Activated B cell treated with CpG ODN at 0.5 μM for 24 hours (primary cell): Measurements from ENCODE around the gene PTH1R. TPM values are rescaled to one million over a fixed set of nuclear protein-coding genes. Genes with fewer than 3 reads are reported as not detected.

Source experiments
- ATAC-seq: fragments of 200-7000 bp; cut with Tn5 transposase; one replicate; pipeline ENCODE4 v1.10.0; 2021; ENCODE audit warnings: low read depth, mild to moderate bottlenecking, moderate library complexity
- CTCF ChIA-PET: fragments of 350-600 bp; sonication (Branson Sonifier 250); formaldehyde crosslinking; loops from one replicate; lab custom pipeline; 2021; ENCODE audit warnings: antibody characterized with exemption; lab: Charles Lee
- POLR2A ChIA-PET: fragments of 350-600 bp; sonication (Branson Sonifier 250); formaldehyde crosslinking; loops from one replicate; lab custom pipeline; 2021; ENCODE audit warnings: antibody characterized with exemption; lab: Charles Lee
- DNase-seq: peaks from one replicate; pipeline ENCODE4 v3.0.0; 2022
- H3K27ac Mint-ChIP-seq: one replicate; pipeline ENCODE4 v1.8.0; 2020; ENCODE audit warnings: mixed read lengths
- H3K27me3 Mint-ChIP-seq: one replicate; pipeline ENCODE4 v1.8.0; 2021; ENCODE audit warnings: mixed read lengths
- H3K36me3 Mint-ChIP-seq: one replicate; pipeline ENCODE4 v1.8.0; 2021; ENCODE audit warnings: low read depth, mixed read lengths
- H3K4me1 Mint-ChIP-seq: one replicate; pipeline ENCODE4 v1.8.0; 2021; ENCODE audit warnings: mixed read lengths
- H3K4me3 Mint-ChIP-seq: one replicate; pipeline ENCODE4 v1.8.0; 2020; ENCODE audit warnings: mild to moderate bottlenecking, mixed read lengths
- H3K9me3 Mint-ChIP-seq: one replicate; pipeline ENCODE4 v1.8.0; 2020; ENCODE audit warnings: mixed read lengths
- intact Hi-C: fragments of 100-400 bp; cut with micrococcal nuclease; formaldehyde crosslinking; loops from one replicate; pipeline ENCODE4 v1.15.1; 2024
- total RNA-seq: library from RNA; stranded (reverse); gene quantifications from 2 replicates; pipeline ENCODE4 v1.2.3, GENCODE V29; 2022
- TF ChIP-seq, protein P1 (sequence below): fragments of 200-600 bp; IDR thresholded peaks from one replicate; pipeline ENCODE4 v1.8.0; 2022; ENCODE audit warnings: antibody characterized with exemption, mild to moderate bottlenecking

PTH1R gene
- total RNA-seq, 1 donor from 2014 or later = not detected

- ChIA-PET POLR2A (interaction anchor here (0.6 to 3.2 kb wide), 10 partner anchors 8 to 34 kb away, joined by 3 to 40 read pairs (median 3); partner anchors contain the start of genes CCDC12 and NBEAL2), CTCF (interaction anchor here (0.7 to 1.5 kb wide), 2 partner anchors 30 to 62 kb away, joined by 3 to 6 read pairs; no protein-coding TSS in a partner anchor)
- intact Hi-C loops = loop anchor here (1.0 to 2.0 kb wide), 4 partner anchors 12 to 26 kb away; no protein-coding TSS in a partner anchor
- Mint-ChIP-seq H3K4me1 (peaks cover 88% of the 10 kb centered on the region), H3K36me3 (peaks cover 17% of the 10 kb centered on the region), H3K4me3 (peak overlapping the region; percentile 37), H3K27me3 (no peaks in the 10 kb centered on the region), H3K27ac (peak overlapping the region; percentile 78), H3K9me3 (no peaks in the 10 kb centered on the region)
- no peak for DNase-seq
- TF ChIP-seq, protein P1, sequence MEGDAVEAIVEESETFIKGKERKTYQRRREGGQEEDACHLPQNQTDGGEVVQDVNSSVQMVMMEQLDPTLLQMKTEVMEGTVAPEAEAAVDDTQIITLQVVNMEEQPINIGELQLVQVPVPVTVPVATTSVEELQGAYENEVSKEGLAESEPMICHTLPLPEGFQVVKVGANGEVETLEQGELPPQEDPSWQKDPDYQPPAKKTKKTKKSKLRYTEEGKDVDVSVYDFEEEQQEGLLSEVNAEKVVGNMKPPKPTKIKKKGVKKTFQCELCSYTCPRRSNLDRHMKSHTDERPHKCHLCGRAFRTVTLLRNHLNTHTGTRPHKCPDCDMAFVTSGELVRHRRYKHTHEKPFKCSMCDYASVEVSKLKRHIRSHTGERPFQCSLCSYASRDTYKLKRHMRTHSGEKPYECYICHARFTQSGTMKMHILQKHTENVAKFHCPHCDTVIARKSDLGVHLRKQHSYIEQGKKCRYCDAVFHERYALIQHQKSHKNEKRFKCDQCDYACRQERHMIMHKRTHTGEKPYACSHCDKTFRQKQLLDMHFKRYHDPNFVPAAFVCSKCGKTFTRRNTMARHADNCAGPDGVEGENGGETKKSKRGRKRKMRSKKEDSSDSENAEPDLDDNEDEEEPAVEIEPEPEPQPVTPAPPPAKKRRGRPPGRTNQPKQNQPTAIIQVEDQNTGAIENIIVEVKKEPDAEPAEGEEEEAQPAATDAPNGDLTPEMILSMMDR = no peak
- ATAC-seq = no peak
Observed at GRCh38 chr3:46952813-46953212, 75.3 kb downstream of the PTH1R start.

Other genes starting within 250 kb of the PTH1R start
- gene ALS2CL, start 184.0 kb upstream of the PTH1R start, total RNA-seq = 1.6 and 1.8 TPM in 2 replicates
- 0.39 and 0.44 TPM in 2 replicates for gene TMIE, start 176.3 kb upstream of the PTH1R start, total RNA-seq
- gene PRSS50, start 159.9 kb upstream of the PTH1R start, total RNA-seq = not detected in 2 replicates
- not detected in 2 replicates for gene MYL3, start 14.3 kb upstream of the PTH1R start, total RNA-seq
- 93.8 and 98.4 TPM in 2 replicates for gene CCDC12, start 99.0 kb downstream of the PTH1R start, total RNA-seq
- gene NBEAL2, start 101.9 kb downstream of the PTH1R start, total RNA-seq = 79.8 and 98.6 TPM in 2 replicates